Peyer's patch (tissue), 4 donors: ENCODE data around the gene CIAO2B. TPM values are rescaled to one million over a fixed set of nuclear protein-coding genes. Genes with fewer than 3 reads are reported as not detected.

Source experiments
- DNase-seq, 3 donors: peaks; one replicate each; pipeline ENCODE4 v3.0.0-alpha.2; 2017 to 2019
- H3K27ac ChIP-seq, 4 donors: fragments of 200-600 bp; sonication (generic); one replicate each; pipeline ENCODE4 v1.5.1; 2016 to 2019
- H3K27me3 ChIP-seq, 2 donors: fragments of 200-600 bp; sonication (generic); one replicate each; pipeline ENCODE4 v1.5.1; 2019
- H3K36me3 ChIP-seq, 3 donors: fragments of 200-600 bp; sonication (generic); one replicate each; pipeline ENCODE4 v1.5.1; 2016 to 2019
- H3K4me1 ChIP-seq, 4 donors: fragments of 200-600 bp; sonication (generic); one replicate each; pipeline ENCODE4 v1.5.1; 2016 to 2019
- H3K4me3 ChIP-seq, 4 donors: fragments of 200-600 bp; sonication (generic); 1 replicate in 3 of 4; 2 replicates in 1 of 4; pipeline ENCODE4 v1.5.1; 2016 to 2019; ENCODE audit warnings: mild to moderate bottlenecking in 1 of 4
- H3K9me3 ChIP-seq, 4 donors: fragments of 200-600 bp; sonication (generic); one replicate each; pipeline ENCODE4 v1.5.1; 2016 to 2019; ENCODE audit warnings: mild to moderate bottlenecking in 1 of 4
- CTCF ChIP-seq, 6 experiments: fragments of 450-650 bp in 4 of 6; fragments of 200-600 bp in 2 of 6; sonication (generic) in 1 of 6; IDR thresholded peaks; one replicate each; pipeline ENCODE4 v1.5.1; 2017 to 2019; ENCODE audit warnings: antibody characterized with exemption in 6 of 6, mild to moderate bottlenecking in 3 of 6, moderate library complexity in 1 of 6
- POLR2A ChIP-seq, 2 donors: fragments of 450-650 bp; IDR thresholded peaks; one replicate each; pipeline ENCODE4 v1.5.1; 2017; ENCODE audit warnings: antibody characterized with exemption in 2 of 2, mild to moderate bottlenecking in 2 of 2, moderate library complexity in 2 of 2
- total RNA-seq, 4 donors: library from RNA; depleted of rRNA; stranded (reverse); fragments of >200 nt; gene quantifications; one replicate each; pipeline ENCODE4 v1.1.0, GENCODE V29; 2016

The CIAO2B gene
- total RNA-seq, 4 donors from 2014 or later, result 28.1 to 72.7 (median 55.2) TPM

DNA sequence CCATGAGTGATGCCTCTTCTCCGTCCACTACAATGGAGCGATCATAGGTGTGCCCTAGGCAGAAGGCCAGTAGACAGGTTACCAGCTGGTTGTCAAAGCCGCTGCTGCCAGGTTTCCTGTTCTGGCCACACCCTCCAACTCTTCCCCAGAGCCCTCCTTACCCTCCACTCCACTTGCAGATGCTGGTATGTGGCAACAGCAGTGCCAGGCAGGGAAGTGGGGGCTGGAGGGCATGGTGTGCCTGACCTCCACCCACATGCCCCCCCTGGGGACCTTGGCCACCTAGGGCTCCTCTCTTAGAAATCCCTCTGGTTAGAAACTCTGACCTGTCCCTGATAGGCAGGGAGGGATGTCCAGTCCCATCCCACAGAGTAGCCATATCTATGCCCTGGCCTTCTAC, 10.3 kb downstream of the CIAO2B start:
- Histone ChIP-seq H3K27me3 (no peaks in the 10 kb centered on the region), H3K36me3 (no peaks in the 10 kb centered on the region), H3K4me1 (peaks cover 0 to 44% (median 8%) of the 10 kb centered on the region in 4 donors), H3K4me3 (peak overlapping the region in 2 of 4 donors; percentile 0 to 59), H3K27ac (peak overlapping the region in 3 of 4 donors; percentile 19 to 81 (median 38)), H3K9me3 (no peaks in the 10 kb centered on the region)
- DNase-seq, result no peak
- TF ChIP-seq CTCF (IDR thresholded peaks at IDR 0.05) (no peak), POLR2A (IDR thresholded peaks at IDR 0.05) (no peak)

DNA sequence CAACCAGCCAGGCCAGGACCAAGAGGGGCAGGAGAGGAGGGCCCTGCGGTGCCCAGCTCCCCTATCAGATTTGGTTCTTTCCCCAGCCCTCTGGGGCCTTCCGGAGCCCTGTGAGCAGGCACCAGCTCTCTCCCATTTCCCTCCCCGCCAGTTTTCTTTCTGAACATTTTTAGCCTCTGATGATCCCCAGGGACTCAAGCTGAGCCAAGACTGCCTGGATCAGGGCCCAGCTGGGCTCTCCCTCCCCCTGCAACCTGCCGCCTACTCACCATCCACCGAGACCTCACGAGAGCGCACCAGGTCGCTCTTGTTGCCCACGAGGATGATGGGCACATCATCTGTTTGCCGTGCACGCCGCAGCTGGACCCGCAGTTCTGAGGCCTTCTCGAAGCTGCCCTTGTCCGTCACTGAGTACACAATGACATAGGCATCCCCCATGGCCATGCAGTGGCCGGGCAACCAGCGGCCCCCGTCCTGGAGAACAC, 10.9 kb downstream of the CIAO2B start:
- DNase-seq, result no peak
- peaks cover 0 to 40% (median 8%) of the 10 kb centered on the region in 4 donors for H3K4me1 ChIP-seq
- no peaks in the 10 kb centered on the region for H3K36me3 ChIP-seq
- H3K9me3 ChIP-seq, result no peaks in the 10 kb centered on the region
- H3K4me3 ChIP-seq, result peak overlapping the region in 2 of 4 donors; percentile 0 to 59
- H3K27me3 ChIP-seq, result no peaks in the 10 kb centered on the region
- TF ChIP-seq CTCF (IDR thresholded peaks at IDR 0.05), result no peak
- no peak for TF ChIP-seq POLR2A (IDR thresholded peaks at IDR 0.05)
- peak overlapping the region in 3 of 4 donors; percentile 23 to 81 (median 38) for H3K27ac ChIP-seq

DNA sequence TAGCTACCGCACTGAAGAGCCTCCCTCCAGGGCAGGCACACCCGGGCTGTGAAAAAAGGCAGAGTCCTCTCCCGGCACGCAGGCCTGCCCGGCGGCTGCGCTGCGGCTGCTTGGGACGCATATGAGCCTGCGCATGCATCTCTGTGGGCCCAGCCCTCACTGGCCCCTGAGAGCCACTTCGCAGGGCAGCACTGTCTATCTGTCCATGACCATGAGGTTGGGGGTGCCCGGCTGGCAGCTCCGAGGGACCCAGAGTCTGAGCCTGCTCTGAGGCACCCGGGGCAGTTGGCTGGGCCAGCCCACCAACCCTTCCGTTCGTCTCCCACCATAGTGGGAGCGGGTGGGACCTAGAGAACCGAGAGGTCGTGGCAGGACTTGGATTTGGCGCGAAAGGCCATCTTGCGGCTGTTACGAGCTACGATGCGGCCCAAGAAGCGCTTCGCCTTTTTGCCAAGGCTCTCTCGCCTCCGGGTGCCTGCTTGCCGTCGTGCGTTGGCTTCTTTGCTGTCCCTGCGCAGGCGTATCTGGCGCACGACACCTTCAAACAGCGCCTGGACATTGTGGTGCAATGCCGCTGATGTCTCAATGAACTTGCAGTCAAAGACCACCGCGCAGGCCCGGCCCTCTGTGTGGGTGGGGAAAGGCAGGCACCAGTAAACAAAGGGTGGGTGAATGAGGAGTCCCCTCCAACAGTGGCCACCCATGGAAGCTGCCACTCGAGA, 12.3 kb downstream of the CIAO2B start:
- no peak for DNase-seq
- TF ChIP-seq POLR2A (IDR thresholded peaks at IDR 0.05), result no peak
- TF ChIP-seq CTCF (IDR thresholded peaks at IDR 0.05), result no peak
- Histone ChIP-seq H3K4me1 (peaks cover 0 to 40% (median 8%) of the 10 kb centered on the region in 4 donors), H3K27me3 (no peaks in the 10 kb centered on the region), H3K4me3 (no peak overlapping the region), H3K36me3 (no peaks in the 10 kb centered on the region), H3K27ac (peak overlapping the region in 1 of 4 donors; percentile 11), H3K9me3 (no peaks in the 10 kb centered on the region)

DNA sequence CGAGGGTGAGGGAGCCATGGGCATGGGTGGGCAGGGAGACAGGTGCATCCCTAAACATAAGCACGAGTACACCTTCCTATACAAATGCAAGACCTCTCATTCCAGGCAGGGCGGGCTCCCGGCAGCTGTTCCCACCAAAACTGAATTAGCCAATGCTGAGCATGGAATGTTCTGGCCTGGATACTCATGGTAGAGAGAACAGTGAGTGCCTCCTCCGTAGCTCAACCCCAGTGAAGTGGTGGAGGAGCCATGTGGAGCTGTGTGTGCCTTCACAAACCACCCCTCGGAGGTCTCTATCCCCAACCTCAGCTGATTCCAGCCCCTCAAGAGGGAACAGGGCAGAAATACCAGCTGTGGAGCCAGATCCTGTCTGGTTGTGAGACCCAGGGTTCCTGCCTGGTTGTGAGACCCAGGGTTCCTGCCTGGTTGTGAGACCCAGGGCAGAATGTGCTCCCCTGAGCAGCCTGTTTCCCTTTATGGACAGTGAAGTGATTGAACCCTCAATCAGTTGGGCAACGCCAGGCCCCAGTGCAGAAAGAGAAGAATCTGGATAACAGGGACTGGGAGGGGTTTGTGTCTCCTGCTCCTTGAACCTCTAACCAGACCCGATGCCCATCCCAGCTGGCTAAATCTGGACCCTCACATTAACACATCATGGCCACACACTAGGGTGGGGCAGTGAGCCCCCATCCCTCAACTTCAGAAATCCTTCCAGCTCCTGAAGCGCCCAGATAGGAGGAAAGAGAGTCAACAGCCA, 13.1 kb downstream of the CIAO2B start:
- TF ChIP-seq CTCF (IDR thresholded peaks at IDR 0.05) (no peak), POLR2A (IDR thresholded peaks at IDR 0.05) (no peak)
- no peaks in the 10 kb centered on the region for H3K27me3 ChIP-seq
- no peak overlapping the region for H3K4me3 ChIP-seq
- H3K27ac ChIP-seq, result peak overlapping the region in 1 of 4 donors; percentile 11
- H3K36me3 ChIP-seq, result no peaks in the 10 kb centered on the region
- no peaks in the 10 kb centered on the region for H3K9me3 ChIP-seq
- peaks cover 0 to 40% (median 8%) of the 10 kb centered on the region in 4 donors for H3K4me1 ChIP-seq
- DNase-seq, result no peak

DNA sequence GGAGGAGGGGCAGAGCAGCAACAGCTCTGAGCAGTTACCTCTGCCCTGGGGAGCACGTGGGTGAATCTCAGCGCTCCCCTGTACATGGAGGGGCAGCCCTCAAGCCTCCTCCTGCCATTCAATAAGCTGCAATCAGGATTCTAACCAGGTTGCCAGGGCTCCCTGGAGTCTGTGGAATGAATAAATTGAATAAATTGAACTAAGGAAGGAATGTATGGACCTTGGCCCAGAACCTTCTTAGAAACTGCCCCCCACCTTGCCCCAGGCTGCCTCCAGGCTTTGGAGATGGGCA, 14.0 kb downstream of the CIAO2B start:
- peaks cover 0 to 36% (median 5%) of the 10 kb centered on the region in 4 donors for H3K4me1 ChIP-seq
- H3K4me3 ChIP-seq, result no peak overlapping the region
- no peak overlapping the region for H3K27ac ChIP-seq
- TF ChIP-seq CTCF (IDR thresholded peaks at IDR 0.05) (no peak), POLR2A (IDR thresholded peaks at IDR 0.05) (no peak)
- no peak for DNase-seq
- H3K27me3 ChIP-seq, result no peaks in the 10 kb centered on the region
- H3K36me3 ChIP-seq, result no peaks in the 10 kb centered on the region
- H3K9me3 ChIP-seq, result no peaks in the 10 kb centered on the region
